GM12878 (cell line): Measurements from ENCODE around the gene SPINK6. TPM values are rescaled to one million over a fixed set of nuclear protein-coding genes. Genes with fewer than 3 reads are reported as not detected.
A peak's percentile ranks its signal among the peaks of the same experiment; 100 is the strongest.

Experiments used
- ATAC-seq: fragments of 200-7000 bp; cut with Tn5 transposase; 3 replicates; pipeline ENCODE4 v1.9.1; 2020; ENCODE audit warnings: mild to moderate bottlenecking, moderate library complexity
- BruUV-seq: library from RNA; stranded (reverse); fragments of 400-500 nt; replicated peaks from 2 replicates; lab custom pipeline; 2021; lab: Mats Ljungman, UMichigan
- CTCF ChIA-PET: fragments of 300-600 bp; sonication (Branson Sonifier 250); formaldehyde crosslinking; extraction: SDS; loops from one replicate; lab custom pipeline; 2021; ENCODE audit warnings: inconsistent platforms; lab: Yijun Ruan, JAX
- POLR2A ChIA-PET: fragments of 350-600 bp; formaldehyde crosslinking; extraction: SDS; loops from one replicate; lab custom pipeline; 2021; ENCODE audit warnings: inconsistent platforms; lab: Charles Lee
- RAD21 ChIA-PET: fragments of 300-600 bp; sonication (Branson Sonifier 250); formaldehyde crosslinking; loops from one replicate; lab custom pipeline; 2023; ENCODE audit warnings: antibody characterized with exemption; ENCODE audit not compliant: unreplicated experiment; lab: Charles Lee
- SMC1A ChIA-PET: fragments of 300-600 bp; sonication (Branson Sonifier 250); formaldehyde crosslinking; loops from one replicate; lab custom pipeline; 2023; ENCODE audit not compliant: unreplicated experiment, uncharacterized antibody; lab: Charles Lee
- DNase-seq: peaks from one replicate; pipeline ENCODE4 v3.0.0-alpha.2; 2011; ENCODE audit warnings: low read depth, low spot score
- FAIRE-seq: peaks from 3 replicates; lab custom pipeline; 2011; peaks lifted over from hg19 to GRCh38; lab: Jason Lieb, UNC
- H2AFZ ChIP-seq: 2 replicates; pipeline ENCODE4 v1.6.0; 2011; ENCODE audit warnings: low read depth, low read length, control low read depth; ENCODE audit not compliant: control insufficient read depth
- H3K27ac ChIP-seq: 2 replicates; pipeline ENCODE4 v1.5.1; 2011; ENCODE audit warnings: control low read depth; ENCODE audit not compliant: control insufficient read depth, insufficient read depth
- H3K27me3 ChIP-seq, 2 experiments: replicated peaks in 1 of 2; 2 replicates each; pipeline versions ENCODE4 v1.6.0 to v1.6.1; 2011; ENCODE audit warnings: low read length in 1 of 2; ENCODE audit not compliant: control insufficient read depth in 2 of 2, insufficient read depth in 2 of 2
- H3K36me3 ChIP-seq, 2 experiments: 2 replicates each; pipeline ENCODE4 v1.5.1; 2011; ENCODE audit warnings: low read length in 1 of 2; ENCODE audit not compliant: control insufficient read depth in 2 of 2, insufficient read depth in 2 of 2
- H3K4me1 ChIP-seq: 2 replicates; pipeline ENCODE4 v1.6.1; 2011; ENCODE audit warnings: mild to moderate bottlenecking, low read length, moderate library complexity, mixed read lengths; ENCODE audit not compliant: control insufficient read depth, insufficient read depth
- H3K4me2 ChIP-seq: 2 replicates; pipeline ENCODE4 v1.6.0; 2011; ENCODE audit warnings: control low read depth; ENCODE audit not compliant: control insufficient read depth, insufficient read depth
- H3K4me3 ChIP-seq: fragments of 200-600 bp; sonication (generic); 2 replicates; pipeline ENCODE4 v1.5.1; 2016
- H3K79me2 ChIP-seq: 2 replicates; pipeline ENCODE4 v1.6.0; 2011; ENCODE audit warnings: low read length; ENCODE audit not compliant: control insufficient read depth, insufficient read depth
- H3K9ac ChIP-seq: 2 replicates; pipeline ENCODE4 v1.8.0; 2011; ENCODE audit warnings: low read length, control low read depth, mixed read lengths; ENCODE audit not compliant: control insufficient read depth, insufficient read depth
- H3K9me3 ChIP-seq: replicated peaks from 3 replicates; pipeline ENCODE4 v1.5.1; 2011; ENCODE audit warnings: mild to moderate bottlenecking, low read length; ENCODE audit not compliant: control insufficient read depth, insufficient read depth
- H4K20me1 ChIP-seq: 2 replicates; pipeline ENCODE4 v1.6.0; 2011; ENCODE audit not compliant: control insufficient read depth, insufficient read depth
- JUNB ChIP-seq: IDR thresholded peaks from 2 replicates; pipeline ENCODE4 v1.6.1; 2016; ENCODE audit warnings: antibody characterized with exemption, mild to moderate bottlenecking
- WGBS: methylation state at CpG from one replicate; pipeline ENCODE4 v1.1.6; 2016; ENCODE audit warnings: low lambda C conversion rate; ENCODE audit not compliant: insufficient replicate concordance, insufficient coverage; ENCODE audit errors: missing lambda C conversion rate; 5-methylcytosine and 5-hydroxymethylcytosine counted together
- in situ Hi-C: fragments of 300-500 bp; cut with MboI; formaldehyde crosslinking; loops from 9 replicates; pipeline ENCODE4 v1.14.3; 2018; ENCODE audit warnings: mixed read lengths
- intact Hi-C: fragments of 100-400 bp; cut with micrococcal nuclease; formaldehyde crosslinking; loops from one replicate; pipeline ENCODE4 v1.14.2; 2022; ENCODE audit not compliant: unreplicated experiment
- polyA plus RNA-seq, 11 experiments: library from polyadenylated mRNA; depleted of rRNA in 4 of 11; unstranded in 6 of 11; stranded (reverse) in 5 of 11; fragments of >200 nt; fragmentation: Nextera tagmentation in 4 of 11; fragmentation: Illumina TruSeq in 1 of 11; extraction: Ambion mirVana in 4 of 11; extraction: Trizol in 1 of 11; gene quantifications; 1 replicate in 1 of 11; 2 replicates in 10 of 11; pipeline versions ENCODE4 v1.2.1 to v1.2.3, GENCODE V29; 2011 to 2016; ENCODE audit warnings: inconsistent platforms in 2 of 11, missing spikeins in 2 of 11, low read depth in 1 of 11
- total RNA-seq, 4 experiments: library from RNA; depleted of rRNA in 3 of 4; stranded (reverse); fragments of >200 nt in 3 of 4; fragmentation: Illumina TruSeq in 1 of 4; extraction: Trizol in 1 of 4; gene quantifications; 2 replicates each; pipeline versions ENCODE4 v1.2.1 to v1.2.3, GENCODE V29; 2013 to 2021
- TF ChIP-seq, protein P1 (sequence below), 3 experiments: IDR thresholded peaks in 2 of 3; conservative IDR thresholded peaks in 1 of 3; 2 replicates each; pipeline ENCODE4 v1.5.1; 2011; ENCODE audit warnings: low read depth in 3 of 3, low read length in 3 of 3, mild to moderate bottlenecking in 3 of 3, control low read depth in 2 of 3, moderate library complexity in 2 of 3, inconsistent platforms in 1 of 3, mixed read lengths in 1 of 3; ENCODE audit not compliant: control insufficient read depth in 2 of 3, insufficient read depth in 1 of 3; ENCODE audit errors: extremely low read depth in 1 of 3

SPINK6 gene
- total and polyA plus RNA-seq, 10 of the 15 experiments (the other 5 are each of a cell fraction or from before 2014, with no cell fraction given) = not detected

DNA sequence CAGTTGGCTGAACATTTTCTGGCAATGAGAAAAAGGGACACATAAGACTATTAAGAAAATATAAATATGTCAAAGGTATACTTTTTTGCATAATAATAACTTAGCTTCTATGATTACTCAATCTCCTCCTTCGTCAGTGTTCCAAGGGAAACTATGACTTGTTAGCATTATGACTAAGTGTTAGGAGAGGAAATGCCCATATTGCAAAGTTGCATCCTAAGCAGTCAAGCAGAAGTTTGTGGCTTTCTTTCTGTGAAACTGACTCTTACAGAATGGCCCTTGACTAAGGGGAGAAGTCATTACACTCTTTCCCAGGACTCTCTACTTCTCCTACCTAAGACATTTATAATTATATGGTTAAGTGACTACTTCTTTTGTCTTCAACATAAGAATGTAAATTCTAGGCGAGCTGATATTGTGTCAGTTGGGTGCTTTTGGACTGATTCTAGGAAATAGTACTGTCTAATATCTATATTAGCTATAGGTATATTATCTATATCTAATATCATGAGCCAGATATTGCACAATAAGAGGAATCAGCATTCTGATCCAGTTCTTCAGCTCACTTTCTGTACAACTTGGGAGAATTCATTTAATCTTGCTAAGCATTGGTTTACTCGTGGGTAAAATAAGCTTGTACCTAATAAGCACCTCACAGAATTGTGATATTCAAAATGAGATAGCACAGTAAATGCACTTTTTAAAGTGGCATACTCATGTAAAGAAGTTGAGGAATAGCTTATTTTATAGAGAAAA is 16.4 kb upstream of the SPINK6 start:
- DNase-seq (no peak), ATAC-seq (peak; percentile 81), FAIRE-seq (no peak)
- no peaks in the 10 kb centered on the region for H3K27me3 ChIP-seq
- no peaks in the 10 kb centered on the region for H3K79me2 ChIP-seq
- H2AFZ ChIP-seq = no peak overlapping the region
- intact Hi-C loops (loop anchor here (10.0 kb wide), 1 partner anchor 848 kb away; no protein-coding TSS in a partner anchor), in situ Hi-C loops (loop anchor here (10.0 to 25.0 kb wide), 3 partner anchors 188 to 851 kb away; no protein-coding TSS in a partner anchor)
- H3K27ac ChIP-seq = no peak overlapping the region
- no peaks in the 10 kb centered on the region for H3K9me3 ChIP-seq
- BruUV-seq = no TSS peak
- ChIA-PET SMC1A (interaction anchor here (0.8 to 1.4 kb wide), 2 partner anchors 10 to 296 kb away, joined by 3 read pairs; no protein-coding TSS in a partner anchor), POLR2A (no interaction called here), RAD21 (no interaction called here)
- no peak overlapping the region for H3K9ac ChIP-seq
- TF ChIP-seq, protein P1, sequence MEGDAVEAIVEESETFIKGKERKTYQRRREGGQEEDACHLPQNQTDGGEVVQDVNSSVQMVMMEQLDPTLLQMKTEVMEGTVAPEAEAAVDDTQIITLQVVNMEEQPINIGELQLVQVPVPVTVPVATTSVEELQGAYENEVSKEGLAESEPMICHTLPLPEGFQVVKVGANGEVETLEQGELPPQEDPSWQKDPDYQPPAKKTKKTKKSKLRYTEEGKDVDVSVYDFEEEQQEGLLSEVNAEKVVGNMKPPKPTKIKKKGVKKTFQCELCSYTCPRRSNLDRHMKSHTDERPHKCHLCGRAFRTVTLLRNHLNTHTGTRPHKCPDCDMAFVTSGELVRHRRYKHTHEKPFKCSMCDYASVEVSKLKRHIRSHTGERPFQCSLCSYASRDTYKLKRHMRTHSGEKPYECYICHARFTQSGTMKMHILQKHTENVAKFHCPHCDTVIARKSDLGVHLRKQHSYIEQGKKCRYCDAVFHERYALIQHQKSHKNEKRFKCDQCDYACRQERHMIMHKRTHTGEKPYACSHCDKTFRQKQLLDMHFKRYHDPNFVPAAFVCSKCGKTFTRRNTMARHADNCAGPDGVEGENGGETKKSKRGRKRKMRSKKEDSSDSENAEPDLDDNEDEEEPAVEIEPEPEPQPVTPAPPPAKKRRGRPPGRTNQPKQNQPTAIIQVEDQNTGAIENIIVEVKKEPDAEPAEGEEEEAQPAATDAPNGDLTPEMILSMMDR (IDR thresholded peaks at IDR 0.05 in 2 of 3, conservative IDR thresholded peaks at IDR 0.05 in 1 of 3; ENCODE audit: control insufficient read depth in 2 of 3, extremely low read depth in 1 of 3, insufficient read depth in 1 of 3, low read depth in 3 of 3, low read length in 3 of 3) = no peak
- 0 out of 2 replicates have a peak, but pooled peaks have one; percentile 15 for TF ChIP-seq JUNB
- TF ChIP-seq, all 136 proteins: peak for 1
- Histone ChIP-seq H3K4me3 (no peak overlapping the region), H3K4me1 (no peaks in the 10 kb centered on the region), H3K4me2 (no peak overlapping the region), H3K36me3 (no peaks in the 10 kb centered on the region), H4K20me1 (no peaks in the 10 kb centered on the region)
- CTCF ChIA-PET = interaction anchor here (0.7 to 1.6 kb wide), 7 partner anchors 9 to 544 kb away, joined by 3 to 7 read pairs (median 3); no protein-coding TSS in a partner anchor
- 6% methylated on average over 3 of the region's 3 CpGs for WGBS
